Right lobe of liver (tissue), 4 donors: ENCODE measurements around the gene STAC.

Experiments
- POLR2A ChIP-seq: fragments of 450-650 bp; IDR thresholded peaks from one replicate; pipeline ENCODE4 v1.6.1; 2017; ENCODE audit warnings: antibody characterized with exemption, mild to moderate bottlenecking
- TF ChIP-seq, protein P1 (sequence below), 4 donors: fragments of 200-600 bp in 3 of 4; fragments of 450-650 bp in 1 of 4; IDR thresholded peaks; one replicate each; pipeline versions ENCODE4 v1.5.1 to v1.8.0; 2016 to 2022; ENCODE audit warnings: antibody characterized with exemption in 4 of 4, mild to moderate bottlenecking in 2 of 4
- donor health status: DM: no; HTN: no; CAD: no.
- donor health status: DM: no; HTN: no; CAD: no.
- donor health status: DM: no; HTN: yes; CAD: no.

DNA sequence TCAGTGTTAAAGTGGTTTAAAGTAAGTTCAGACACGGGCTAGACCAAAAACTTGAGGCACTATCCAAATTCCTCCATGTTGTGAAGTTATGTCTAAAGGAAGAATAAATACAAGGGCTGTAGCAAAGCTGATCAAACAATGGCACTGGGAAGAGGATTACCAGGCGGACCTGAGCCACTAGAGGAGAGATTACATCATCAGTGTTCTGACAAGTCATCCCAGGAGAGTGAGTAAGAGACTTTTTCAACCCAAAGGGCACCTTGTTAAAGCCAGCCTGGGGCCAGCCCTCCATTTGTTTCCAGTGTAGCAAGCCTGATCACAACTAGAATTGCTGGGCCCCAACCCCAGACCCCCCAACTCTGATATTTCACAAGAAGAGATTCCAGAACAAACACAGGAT, 217.1 kb downstream of the STAC start:
- TF ChIP-seq, protein P1, sequence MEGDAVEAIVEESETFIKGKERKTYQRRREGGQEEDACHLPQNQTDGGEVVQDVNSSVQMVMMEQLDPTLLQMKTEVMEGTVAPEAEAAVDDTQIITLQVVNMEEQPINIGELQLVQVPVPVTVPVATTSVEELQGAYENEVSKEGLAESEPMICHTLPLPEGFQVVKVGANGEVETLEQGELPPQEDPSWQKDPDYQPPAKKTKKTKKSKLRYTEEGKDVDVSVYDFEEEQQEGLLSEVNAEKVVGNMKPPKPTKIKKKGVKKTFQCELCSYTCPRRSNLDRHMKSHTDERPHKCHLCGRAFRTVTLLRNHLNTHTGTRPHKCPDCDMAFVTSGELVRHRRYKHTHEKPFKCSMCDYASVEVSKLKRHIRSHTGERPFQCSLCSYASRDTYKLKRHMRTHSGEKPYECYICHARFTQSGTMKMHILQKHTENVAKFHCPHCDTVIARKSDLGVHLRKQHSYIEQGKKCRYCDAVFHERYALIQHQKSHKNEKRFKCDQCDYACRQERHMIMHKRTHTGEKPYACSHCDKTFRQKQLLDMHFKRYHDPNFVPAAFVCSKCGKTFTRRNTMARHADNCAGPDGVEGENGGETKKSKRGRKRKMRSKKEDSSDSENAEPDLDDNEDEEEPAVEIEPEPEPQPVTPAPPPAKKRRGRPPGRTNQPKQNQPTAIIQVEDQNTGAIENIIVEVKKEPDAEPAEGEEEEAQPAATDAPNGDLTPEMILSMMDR (IDR thresholded peaks at IDR 0.05): no peak
- no peak for TF ChIP-seq POLR2A
